ENCODE measurements around the gene NECAP2.

DNA sequence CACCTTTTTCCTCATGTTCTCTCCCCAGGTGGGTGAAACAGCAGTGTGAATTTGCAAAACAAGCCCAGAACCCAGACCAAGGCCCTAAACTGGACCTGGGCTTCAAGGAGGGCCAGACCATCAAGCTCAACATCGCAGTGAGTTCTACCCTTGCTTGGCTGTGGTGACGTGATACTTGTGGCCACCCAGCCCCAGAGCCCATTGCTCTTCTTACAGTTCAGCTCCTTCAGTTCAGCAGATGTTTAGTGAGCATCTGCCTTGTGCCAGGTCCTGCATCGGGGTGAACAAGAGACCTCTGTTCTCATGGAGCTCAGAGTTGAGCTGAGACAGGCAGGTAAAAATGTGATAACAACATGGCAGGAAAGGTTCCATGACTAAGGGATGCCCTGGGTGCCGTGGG lies 8.5 kb downstream of the NECAP2 start:
- TF ChIP-seq, protein P1, sequence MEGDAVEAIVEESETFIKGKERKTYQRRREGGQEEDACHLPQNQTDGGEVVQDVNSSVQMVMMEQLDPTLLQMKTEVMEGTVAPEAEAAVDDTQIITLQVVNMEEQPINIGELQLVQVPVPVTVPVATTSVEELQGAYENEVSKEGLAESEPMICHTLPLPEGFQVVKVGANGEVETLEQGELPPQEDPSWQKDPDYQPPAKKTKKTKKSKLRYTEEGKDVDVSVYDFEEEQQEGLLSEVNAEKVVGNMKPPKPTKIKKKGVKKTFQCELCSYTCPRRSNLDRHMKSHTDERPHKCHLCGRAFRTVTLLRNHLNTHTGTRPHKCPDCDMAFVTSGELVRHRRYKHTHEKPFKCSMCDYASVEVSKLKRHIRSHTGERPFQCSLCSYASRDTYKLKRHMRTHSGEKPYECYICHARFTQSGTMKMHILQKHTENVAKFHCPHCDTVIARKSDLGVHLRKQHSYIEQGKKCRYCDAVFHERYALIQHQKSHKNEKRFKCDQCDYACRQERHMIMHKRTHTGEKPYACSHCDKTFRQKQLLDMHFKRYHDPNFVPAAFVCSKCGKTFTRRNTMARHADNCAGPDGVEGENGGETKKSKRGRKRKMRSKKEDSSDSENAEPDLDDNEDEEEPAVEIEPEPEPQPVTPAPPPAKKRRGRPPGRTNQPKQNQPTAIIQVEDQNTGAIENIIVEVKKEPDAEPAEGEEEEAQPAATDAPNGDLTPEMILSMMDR (conservative IDR thresholded peaks at IDR 0.05; ENCODE audit: low read length) = no peak
- no peak for TF ChIP-seq EZH2phosphoT487 (IDR thresholded peaks at IDR 0.05; ENCODE audit: borderline replicate concordance, low read depth, low read length)

Measured in OCI-LY7 (cell line).